Raji (cell line): ENCODE measurements around the gene PDE3A.

Experiments
- POLR2A ChIP-seq: IDR thresholded peaks from 2 replicates; pipeline ENCODE4 v1.6.1; 2011; ENCODE audit warnings: low read depth, low read length, control low read depth; ENCODE audit not compliant: insufficient read depth

The PDE3A gene

DNA sequence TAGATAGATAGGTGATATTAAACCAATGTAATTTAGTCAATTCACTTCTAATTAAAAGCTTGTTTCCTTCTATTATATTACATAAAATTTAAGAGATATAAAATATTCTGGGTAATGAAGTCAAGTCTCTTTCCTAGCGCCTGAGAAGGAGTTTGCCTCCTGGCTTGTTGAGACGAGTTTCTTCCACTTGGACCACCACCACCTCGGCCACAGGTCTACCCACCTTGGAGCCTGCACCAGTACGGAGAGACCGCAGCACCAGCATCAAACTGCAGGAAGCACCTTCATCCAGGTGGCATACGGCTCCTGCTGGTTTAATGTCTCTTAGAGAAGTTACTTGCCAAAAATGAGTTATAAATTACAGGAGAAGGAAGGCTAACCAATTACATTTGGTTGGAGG, 247.8 kb downstream of the PDE3A start:
- TF ChIP-seq POLR2A: no peak

DNA sequence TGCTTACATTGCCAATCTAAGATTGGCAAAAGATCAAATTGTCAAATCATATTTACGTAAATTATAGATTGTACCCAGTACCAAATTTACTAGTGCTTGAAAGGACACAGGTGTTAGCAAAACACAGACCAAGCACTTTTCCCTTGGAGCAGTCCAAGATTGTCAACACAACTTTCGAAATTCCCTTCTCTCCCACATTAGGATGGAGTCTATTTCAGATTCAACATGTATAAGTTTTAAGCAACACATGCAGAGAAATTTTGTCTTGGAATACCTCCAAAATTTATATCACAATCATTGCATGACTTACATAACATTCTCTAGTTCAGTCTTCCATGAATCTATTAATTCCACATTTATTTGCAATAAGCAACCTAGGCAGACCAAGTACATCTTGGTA, 251.9 kb downstream of the PDE3A start:
- no peak for TF ChIP-seq POLR2A

DNA sequence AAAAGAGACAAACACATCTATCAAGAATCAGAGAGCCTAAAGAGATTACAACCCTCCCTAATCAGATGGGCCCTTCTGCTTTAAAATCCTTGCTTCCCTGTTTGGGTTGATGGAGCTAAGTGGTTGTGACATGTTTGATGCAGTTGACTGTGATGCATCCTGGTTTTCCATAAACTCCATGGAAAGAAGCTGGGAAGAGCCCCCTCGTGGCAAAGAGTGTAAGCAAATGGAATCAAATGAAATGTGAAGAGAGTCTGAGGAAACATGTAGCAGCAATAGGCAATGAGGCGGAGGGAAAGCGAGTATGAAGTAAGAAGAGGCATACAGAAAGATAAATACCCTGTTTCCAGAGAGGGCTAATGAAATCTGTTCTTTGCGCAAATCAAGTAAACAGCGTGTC, 256.4 kb downstream of the PDE3A start:
- no peak for TF ChIP-seq POLR2A

DNA sequence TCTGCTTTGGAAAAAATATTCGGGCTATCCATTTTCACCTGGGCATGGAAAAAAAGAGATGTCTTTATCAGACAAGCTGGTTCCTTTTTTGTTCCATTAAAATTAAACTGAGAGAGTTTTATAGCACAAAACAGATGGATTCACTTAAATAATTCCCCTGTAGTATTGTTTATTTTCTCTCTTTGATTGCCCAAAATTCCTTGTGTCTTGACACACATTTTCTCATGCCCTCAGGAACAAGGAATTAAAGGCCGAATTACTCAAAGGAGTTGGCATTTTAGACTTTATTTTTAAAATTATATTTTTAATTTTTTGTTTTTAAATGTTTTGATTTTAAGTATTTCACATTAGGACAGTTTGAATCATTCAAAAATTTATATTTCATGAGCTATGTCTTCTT, 257.2 kb downstream of the PDE3A start:
- no peak for TF ChIP-seq POLR2A

DNA sequence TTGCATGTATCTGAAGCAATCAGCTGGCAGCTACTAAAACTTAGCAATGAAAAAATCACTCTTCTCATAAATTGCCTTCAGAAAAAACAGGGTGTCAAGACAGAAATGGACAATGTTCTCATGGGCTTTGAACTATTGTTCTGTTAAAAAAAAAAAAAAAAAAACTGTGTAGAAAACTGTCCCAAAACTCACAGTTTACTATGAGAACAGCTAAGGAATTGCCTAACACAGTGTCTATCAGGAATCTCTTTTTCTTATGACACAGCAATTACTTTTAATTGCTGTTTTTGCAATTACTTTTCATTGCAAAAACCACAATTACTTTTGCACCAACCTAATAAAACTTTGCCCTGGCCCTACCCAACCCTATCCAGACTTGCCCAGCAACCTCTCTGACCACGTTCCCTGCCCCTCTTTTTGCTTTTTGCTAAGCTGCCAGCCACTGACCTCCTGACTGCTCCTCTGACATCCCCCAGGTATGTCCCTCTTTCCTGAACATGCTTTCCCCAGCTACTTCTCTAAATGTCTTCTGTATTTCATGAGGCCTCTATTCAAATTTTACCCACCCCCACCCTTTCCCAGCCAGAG, 258.8 kb downstream of the PDE3A start:
- no peak for TF ChIP-seq POLR2A

DNA sequence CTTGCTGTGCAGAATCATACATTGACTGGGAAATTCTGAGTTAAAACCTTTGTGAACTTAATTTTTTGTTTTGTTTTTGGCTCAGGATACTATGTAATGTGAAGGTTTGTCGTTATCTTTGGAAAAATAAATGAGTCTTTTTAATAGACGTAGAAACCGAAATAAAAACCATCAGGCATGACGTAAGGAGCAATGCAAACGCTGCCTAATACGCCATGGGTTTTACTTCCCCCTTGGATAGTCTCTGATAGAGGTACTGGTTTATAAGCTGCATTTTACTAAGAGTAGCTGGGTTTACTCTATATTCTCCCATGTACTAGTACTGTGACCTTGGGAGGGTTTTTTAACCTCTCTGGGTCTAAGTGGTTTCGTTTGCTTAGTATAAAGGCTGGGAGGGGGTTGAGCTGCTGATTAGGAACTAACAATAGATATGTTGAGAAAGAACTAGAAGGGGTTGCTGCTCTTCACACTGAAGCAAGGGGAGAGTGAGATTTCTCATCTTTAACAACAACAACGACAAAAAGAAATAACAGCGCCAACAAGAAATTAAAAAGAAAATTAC, 260.0 kb downstream of the PDE3A start:
- TF ChIP-seq POLR2A: no peak

DNA sequence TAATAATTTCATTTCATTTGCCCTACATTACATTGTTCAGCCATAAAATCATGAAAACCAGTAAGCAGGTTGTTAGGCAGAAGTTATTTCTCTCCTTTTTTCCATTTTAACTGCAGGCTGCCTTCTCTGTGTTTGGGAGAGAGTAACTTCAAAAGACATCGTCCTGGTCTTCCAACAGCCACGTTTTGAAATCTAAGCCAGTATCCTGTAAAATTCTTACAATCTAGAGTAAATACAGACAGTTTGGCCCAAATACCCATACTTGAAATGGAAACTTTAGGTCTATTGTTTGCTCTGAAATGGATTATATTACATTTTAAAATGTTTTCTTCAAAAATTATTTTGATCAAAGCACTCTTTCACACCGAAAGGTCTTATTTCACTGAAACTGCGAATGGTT, 260.7 kb downstream of the PDE3A start:
- no peak for TF ChIP-seq POLR2A

DNA sequence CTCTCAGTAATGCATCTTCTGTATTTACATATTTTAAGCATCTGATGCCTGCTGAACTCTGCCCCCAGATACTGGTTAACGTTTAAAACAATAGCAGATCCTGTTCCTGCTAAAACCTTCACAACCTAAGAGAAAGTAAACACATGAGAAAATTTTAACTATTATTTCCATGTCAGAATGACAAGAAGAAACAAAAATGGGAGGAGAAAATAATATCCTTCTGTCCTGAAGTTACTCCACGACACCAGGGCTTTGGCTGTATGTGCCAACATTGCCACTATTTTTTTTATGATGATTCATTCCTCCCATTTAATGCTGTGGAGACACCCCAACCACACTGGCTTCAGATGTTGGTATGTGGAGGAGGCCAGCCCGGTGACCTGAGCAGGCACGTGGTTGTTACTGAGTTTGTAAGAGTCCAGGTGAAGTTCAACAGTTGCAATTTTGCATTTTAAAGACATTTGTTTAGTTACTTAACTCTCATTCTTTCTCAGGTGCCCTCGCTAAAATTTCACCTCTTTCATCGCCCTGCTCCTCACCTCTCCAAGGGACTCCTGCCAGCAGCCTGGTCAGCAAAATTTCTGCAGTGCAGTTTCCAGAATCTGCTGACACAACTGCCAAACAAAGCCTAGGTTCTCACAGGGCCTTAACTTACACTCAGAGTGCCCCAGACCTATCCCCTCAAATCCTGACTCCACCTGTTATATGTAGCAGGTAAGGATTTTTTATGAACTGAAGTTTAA, 261.2 kb downstream of the PDE3A start:
- no peak for TF ChIP-seq POLR2A

DNA sequence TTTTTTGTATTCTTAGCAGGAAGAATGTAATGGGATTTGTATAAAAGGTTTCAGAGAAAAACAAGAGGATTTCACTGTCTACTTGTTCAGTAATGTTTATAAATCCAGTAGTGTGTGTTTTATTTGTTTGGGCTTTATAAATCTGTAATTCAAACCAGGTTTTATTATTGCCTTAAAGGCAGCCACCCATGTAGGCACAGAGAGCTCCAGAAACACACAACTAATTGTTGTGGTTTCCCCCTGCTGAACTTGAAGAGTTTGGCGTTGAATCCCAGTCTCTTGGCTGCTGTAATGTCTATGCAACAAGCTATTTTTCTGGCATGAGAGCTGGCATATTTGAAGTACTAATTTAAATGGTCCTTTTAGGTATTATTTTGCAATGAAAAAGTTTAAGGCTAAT, 263.4 kb downstream of the PDE3A start:
- no peak for TF ChIP-seq POLR2A

DNA sequence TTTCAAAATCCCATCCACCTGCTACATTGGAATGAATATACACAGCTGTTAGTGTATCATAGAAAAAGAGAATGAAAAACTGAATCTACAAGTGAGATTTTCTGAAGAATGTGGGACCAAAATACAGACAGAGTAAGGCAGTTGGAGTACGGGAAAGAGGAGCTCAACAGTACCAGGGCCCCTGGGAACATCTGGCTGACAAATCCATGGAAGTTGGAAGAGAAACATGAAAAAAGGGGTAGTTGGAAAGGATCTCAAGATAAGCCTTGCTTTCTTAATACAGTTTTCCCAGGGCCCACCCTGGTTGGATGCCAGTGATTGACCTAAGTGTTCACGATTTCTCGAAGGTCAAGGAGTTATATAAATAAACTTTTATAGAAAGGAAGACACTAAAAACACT, 272.8 kb downstream of the PDE3A start:
- no peak for TF ChIP-seq POLR2A

DNA sequence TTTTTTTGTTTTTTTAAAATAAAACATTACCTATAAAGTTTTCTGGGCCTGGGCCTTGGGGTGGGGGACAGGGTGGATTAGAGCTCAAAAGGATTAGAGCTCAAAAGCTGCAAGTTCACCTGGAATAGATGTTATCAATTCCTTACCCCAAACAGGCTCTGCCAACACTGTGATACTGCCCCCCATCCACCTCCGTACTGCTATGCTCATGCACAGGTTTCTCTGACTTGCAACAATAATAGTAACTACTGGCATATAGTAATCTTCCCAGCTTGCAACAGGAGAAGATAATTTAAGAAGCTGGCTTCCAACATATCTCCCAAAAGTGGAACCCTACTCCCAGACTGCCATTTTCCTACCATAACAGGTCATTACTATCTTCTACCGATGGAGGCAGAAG, 275.5 kb downstream of the PDE3A start:
- no peak for TF ChIP-seq POLR2A

DNA sequence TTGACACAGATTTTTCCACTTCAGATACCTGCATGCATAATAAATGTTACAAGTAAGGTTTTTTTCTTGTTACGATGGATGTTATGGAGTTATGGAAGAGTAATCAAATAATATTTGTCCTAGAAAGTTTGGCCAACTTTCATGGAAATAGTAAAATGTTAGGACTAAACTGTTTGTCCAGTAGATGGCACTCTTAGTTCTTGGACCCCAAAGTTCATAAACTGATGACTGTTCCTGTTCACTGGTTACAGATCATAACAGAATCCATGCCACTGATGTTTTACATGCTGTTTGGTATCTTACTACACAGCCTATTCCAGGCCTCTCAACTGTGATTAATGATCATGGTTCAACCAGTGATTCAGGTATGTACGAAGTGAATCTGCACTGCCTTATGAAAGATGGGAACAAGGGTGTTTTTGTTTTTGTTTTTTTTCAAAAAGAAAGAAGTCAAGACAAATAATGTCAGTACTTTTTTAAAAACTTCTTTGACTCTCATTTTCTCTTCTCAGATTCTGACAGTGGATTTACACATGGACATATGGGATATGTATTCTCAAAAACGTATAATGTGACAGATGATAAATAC, 278.0 kb downstream of the PDE3A start:
- TF ChIP-seq POLR2A: no peak

DNA sequence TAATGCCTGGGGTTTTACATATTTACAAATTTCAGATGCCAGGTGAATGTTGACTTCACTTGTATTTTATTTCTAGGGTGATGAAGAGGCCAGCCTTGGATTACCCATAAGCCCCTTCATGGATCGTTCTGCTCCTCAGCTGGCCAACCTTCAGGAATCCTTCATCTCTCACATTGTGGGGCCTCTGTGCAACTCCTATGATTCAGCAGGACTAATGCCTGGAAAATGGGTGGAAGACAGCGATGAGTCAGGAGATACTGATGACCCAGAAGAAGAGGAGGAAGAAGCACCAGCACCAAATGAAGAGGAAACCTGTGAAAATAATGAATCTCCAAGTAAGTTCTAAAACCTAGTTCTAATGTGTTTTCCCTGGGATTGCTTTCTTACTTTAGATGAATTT, 285.5 kb downstream of the PDE3A start:
- TF ChIP-seq POLR2A: no peak

DNA sequence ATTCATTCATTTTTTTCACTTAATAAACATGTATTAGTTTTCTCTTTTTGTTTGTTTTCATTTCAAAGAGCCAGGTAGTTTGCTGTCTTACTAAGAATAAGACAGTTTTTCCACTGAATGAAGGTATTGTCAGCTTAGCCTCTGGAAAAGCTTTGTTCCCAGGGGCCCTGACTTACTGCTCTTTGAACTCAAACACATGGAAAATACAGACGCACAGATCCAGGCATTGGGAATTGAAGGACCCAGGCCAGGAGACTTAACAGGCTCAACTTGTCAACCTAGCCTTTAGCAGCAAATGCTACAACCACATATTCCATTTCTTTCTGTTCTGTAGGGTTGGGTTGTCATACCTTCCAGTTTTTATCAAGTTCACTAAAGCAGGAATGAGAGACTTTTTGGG, 288.3 kb downstream of the PDE3A start:
- no peak for TF ChIP-seq POLR2A

DNA sequence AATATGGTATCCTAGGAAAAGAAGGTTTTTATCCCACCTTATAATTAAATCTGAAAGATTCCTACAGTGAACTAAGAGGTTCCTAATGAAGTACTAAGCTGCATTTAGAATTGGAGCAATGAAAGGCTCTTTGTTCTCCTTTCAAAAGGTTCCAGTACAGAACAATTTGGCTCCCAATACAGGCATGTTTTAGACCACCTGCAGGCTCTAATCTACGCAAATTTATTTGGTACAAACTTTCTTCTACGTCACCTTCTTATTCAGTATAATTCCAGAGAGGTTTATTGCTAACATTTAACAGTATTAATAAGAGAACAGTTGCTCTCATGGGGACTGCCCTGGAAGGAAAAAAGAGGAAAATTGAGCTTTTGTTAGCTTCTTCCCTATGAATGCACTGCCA, 289.2 kb downstream of the PDE3A start:
- no peak for TF ChIP-seq POLR2A

DNA sequence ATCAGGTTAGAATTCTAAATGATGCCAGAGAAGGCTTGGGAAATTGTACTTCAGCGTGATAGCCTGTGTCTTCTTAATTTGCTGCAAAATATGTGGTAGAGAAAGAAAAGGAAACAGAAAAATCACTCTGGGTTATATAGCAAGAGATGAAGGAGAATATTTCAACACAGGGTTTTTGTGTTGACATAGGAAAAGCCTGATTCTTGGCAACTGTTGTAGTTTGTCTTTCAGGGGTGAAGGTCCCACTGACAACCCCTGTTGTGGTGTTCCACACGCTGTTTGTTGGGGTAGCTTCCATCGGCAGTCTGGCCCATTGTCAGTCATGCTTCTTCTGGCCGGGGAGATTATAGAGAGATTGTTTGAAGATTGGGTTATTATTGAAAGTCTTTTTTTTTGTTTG, 313.0 kb downstream of the PDE3A start:
- no peak for TF ChIP-seq POLR2A
